Measurements from ENCODE around the gene SLC25A51.
"Not testable (repeated sequence)": the region's sequence is repeated elsewhere in the genome, so short reads cannot be mapped to it uniquely, and the experiment has no call there.

Gene SLC25A51

GRCh38 chr9:37887977-37888583 is 15.8 kb downstream of the SLC25A51 start:
- intact Hi-C loops (cut with DNase I); DNase-seq: not testable (repeated sequence)

GRCh38 chr9:37880916-37881479 is 22.9 kb downstream of the SLC25A51 start:
- intact Hi-C loops (cut with DNase I) = no loop called here

GRCh38 chr9:37876376-37876775 is 27.6 kb downstream of the SLC25A51 start:
- no peak for DNase-seq
- intact Hi-C loops (cut with DNase I) = no loop called here

More at GRCh38 chr9:37880916-37881479, 22.9 kb downstream of the SLC25A51 start:
- no peak for DNase-seq

GRCh38 chr9:37873955-37874354 is 30.0 kb downstream of the SLC25A51 start:
- intact Hi-C loops (cut with DNase I) = no loop called here
- no peak for DNase-seq

GRCh38 chr9:37870799-37871176 is 33.1 kb downstream of the SLC25A51 start:
- no peak for DNase-seq
- intact Hi-C loops (cut with DNase I) = no loop called here

- no peak for DNase-seq
- intact Hi-C loops (cut with DNase I) = no loop called here
These were observed 33.7 kb downstream of the SLC25A51 start for GRCh38 chr9:37870081-37870798.

- DNase-seq = no peak
- intact Hi-C loops (cut with DNase I) = no loop called here
These were observed 41.4 kb downstream of the SLC25A51 start for GRCh38 chr9:37862530-37862929.

GRCh38 chr9:37859043-37859442 is 44.9 kb downstream of the SLC25A51 start:
- DNase-seq = peak in 1 of 42 donors; percentile 5
- intact Hi-C loops (cut with DNase I) = no loop called here

- DNase-seq = no peak
- intact Hi-C loops (cut with DNase I) = no loop called here
These were observed 47.4 kb downstream of the SLC25A51 start for GRCh38 chr9:37856551-37856950.

GRCh38 chr9:37852222-37852621 is 51.7 kb downstream of the SLC25A51 start:
- no peak for DNase-seq
- intact Hi-C loops (cut with DNase I) = no loop called here

GRCh38 chr9:37840560-37841194 is 63.2 kb downstream of the SLC25A51 start:
- no peak for DNase-seq
- intact Hi-C loops (cut with DNase I) = no loop called here

GRCh38 chr9:37839496-37840461 is 64.1 kb downstream of the SLC25A51 start:
- no peak for DNase-seq
- intact Hi-C loops (cut with DNase I) = no loop called here
